Activated CD4-positive, alpha-beta T cell treated with anti-CD3 and anti-CD28 coated beads for 24 hours (primary cell): Measurements from ENCODE around the gene KCTD4.

Experiments used
- DNase-seq, 2 donors: peaks; one replicate each; pipeline ENCODE4 v3.0.0-alpha.2; 2020; ENCODE audit warnings: low read depth in 2 of 2

The KCTD4 gene

GRCh38 chr13:45178349-45179162 lies 22.3 kb downstream of the KCTD4 start:
- DNase-seq: no peak

DNA sequence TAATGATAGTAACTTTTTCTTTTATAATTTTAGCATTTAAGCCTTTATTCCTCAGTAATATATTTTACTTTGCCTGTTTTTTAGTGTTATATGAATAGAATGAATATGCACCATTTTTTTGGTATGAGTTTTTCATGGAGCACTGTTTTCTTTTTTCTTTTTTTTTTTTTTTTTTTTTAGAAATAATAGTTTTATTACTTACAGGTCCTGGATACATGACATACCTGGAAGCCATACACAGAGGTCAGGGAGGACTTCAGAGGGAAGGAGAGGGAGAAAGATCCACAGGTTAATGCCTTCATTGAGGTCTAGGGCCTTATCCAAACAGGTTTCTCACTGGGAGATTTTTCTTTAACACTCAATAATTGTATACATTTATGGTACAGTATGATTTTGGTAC lies 26.4 kb downstream of the KCTD4 start:
- no peak for DNase-seq

GRCh38 chr13:45168555-45168930 lies 32.3 kb downstream of the KCTD4 start:
- DNase-seq: no peak

GRCh38 chr13:45167611-45168554 lies 33.0 kb downstream of the KCTD4 start:
- no peak for DNase-seq

GRCh38 chr13:45166858-45167257 lies 34.0 kb downstream of the KCTD4 start:
- DNase-seq: no peak

GRCh38 chr13:45162821-45163220 lies 38.0 kb downstream of the KCTD4 start:
- DNase-seq: no peak

DNA sequence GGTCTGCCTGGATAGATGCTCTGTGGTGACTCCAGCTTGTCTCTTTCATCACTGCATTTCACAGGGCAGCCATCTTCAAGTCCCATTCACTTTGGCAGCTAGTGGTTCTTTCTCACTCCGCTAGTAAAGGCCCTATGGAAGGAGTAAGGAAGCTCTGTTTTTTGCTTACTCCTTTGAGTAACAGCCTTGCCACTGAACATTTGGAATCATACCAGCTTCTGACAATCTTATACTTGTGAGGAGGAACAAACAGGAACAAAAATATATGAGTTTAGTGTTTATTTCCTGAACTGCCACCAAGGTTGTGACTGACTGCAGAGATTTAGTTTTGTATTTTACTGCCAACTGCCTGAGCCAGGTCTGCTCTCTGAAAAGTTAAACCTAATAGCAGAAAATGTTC lies 38.7 kb downstream of the KCTD4 start:
- DNase-seq: no peak

DNA sequence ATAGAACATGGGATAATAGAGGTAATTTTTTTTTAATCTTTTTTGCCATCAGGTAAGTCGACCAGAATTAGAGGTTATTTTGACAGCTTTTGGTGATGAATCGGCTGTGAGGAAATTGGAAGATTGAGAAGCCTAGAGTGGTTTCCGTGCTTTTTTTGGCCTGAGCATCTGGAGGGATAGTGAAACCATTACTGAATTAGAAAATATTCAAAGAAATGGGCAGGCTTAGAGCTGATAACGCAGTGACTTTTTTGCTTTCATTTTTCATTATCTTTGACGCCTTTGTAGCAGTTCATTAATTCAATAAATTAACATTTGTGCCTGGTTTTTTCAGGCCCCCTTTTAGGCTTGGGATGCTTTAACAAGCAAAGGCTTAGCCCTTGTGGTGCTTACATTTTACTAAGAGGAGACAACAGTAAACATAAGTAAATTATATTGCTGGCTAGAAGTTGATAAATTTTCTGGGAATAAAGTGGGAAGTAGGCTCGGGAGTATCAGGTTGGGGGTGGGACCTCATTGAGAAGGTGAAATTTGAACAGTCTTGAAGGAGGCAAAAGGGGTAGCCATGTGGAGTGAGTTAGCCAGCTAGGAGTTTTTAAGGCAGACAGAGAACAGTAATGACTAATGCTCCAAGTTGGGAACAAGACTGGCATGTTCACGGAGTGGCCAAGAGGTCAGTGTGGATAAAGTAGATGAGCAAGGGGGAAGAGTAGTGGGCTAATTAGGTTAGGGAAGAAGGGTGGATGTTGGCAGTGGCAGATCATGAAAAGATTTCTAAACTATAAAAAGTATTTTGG lies 44.1 kb downstream of the KCTD4 start:
- DNase-seq: no peak

DNA sequence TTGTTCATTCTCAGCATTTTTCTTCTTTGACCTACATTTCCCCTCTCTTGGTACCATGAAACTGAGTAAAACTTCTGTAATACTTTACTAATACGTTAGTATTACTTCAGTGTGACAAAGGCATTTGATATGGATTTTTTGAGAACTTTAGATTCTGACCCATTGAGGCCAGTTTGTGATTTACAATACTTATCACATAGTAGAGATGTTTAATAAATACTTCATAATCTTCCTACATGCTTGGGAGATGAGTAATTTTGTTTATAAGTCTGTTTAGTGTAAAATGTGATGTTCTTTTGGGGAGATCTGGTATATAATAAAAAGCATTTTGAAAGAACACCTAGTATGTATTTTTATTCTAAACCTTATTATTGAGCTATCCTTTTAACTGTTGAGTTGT lies 50.9 kb downstream of the KCTD4 start:
- DNase-seq: no peak

DNA sequence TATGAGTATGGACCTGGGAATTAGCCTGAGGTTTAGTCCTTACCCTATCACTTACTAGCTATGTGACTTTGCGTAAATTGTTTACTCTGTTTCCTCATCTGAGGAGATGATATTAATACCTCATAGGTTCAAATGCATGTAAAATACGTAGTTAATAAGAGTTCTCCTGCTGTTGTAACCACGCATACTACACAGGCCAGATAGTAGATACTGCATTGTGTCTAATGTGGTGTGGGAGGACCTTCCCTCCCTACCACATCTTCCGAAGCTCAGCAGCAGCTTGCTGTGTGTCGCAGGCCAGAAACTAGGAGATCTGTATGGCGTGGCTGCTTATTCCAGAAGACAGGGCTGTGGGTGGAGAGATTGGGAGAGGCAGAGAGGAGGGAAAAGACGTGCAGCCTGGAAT lies 57.5 kb downstream of the KCTD4 start:
- DNase-seq: no peak
